ENCODE results near the gene ARHGAP10.

GRCh38 chr4:147823130-147823529 is 91.2 kb downstream of the ARHGAP10 start:
- TF ChIP-seq, protein P1, sequence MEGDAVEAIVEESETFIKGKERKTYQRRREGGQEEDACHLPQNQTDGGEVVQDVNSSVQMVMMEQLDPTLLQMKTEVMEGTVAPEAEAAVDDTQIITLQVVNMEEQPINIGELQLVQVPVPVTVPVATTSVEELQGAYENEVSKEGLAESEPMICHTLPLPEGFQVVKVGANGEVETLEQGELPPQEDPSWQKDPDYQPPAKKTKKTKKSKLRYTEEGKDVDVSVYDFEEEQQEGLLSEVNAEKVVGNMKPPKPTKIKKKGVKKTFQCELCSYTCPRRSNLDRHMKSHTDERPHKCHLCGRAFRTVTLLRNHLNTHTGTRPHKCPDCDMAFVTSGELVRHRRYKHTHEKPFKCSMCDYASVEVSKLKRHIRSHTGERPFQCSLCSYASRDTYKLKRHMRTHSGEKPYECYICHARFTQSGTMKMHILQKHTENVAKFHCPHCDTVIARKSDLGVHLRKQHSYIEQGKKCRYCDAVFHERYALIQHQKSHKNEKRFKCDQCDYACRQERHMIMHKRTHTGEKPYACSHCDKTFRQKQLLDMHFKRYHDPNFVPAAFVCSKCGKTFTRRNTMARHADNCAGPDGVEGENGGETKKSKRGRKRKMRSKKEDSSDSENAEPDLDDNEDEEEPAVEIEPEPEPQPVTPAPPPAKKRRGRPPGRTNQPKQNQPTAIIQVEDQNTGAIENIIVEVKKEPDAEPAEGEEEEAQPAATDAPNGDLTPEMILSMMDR (conservative IDR thresholded peaks at IDR 0.05; ENCODE audit: low read depth, low read length): no peak
- TF ChIP-seq EZH2 (IDR thresholded peaks at IDR 0.05; ENCODE audit: borderline replicate concordance, low read depth, low read length, poor library complexity, severe bottlenecking): no peak

Measured in A673 (cell line).